ENCODE measurements around the gene MUC4.

- TF ChIP-seq, protein P1, sequence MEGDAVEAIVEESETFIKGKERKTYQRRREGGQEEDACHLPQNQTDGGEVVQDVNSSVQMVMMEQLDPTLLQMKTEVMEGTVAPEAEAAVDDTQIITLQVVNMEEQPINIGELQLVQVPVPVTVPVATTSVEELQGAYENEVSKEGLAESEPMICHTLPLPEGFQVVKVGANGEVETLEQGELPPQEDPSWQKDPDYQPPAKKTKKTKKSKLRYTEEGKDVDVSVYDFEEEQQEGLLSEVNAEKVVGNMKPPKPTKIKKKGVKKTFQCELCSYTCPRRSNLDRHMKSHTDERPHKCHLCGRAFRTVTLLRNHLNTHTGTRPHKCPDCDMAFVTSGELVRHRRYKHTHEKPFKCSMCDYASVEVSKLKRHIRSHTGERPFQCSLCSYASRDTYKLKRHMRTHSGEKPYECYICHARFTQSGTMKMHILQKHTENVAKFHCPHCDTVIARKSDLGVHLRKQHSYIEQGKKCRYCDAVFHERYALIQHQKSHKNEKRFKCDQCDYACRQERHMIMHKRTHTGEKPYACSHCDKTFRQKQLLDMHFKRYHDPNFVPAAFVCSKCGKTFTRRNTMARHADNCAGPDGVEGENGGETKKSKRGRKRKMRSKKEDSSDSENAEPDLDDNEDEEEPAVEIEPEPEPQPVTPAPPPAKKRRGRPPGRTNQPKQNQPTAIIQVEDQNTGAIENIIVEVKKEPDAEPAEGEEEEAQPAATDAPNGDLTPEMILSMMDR (conservative IDR thresholded peaks at IDR 0.05; ENCODE audit: low read depth, low read length) = no peak
- TF ChIP-seq RFX5 (IDR thresholded peaks at IDR 0.05; ENCODE audit: low read depth, low read length) (no peak), SMC3 (IDR thresholded peaks at IDR 0.05; ENCODE audit: low read depth, low read length) (no peak), MAFK (IDR thresholded peaks at IDR 0.05; ENCODE audit: low read depth, low read length) (no peak), POLR2A (IDR thresholded peaks at IDR 0.05; ENCODE audit: low read depth, low read length) (no peak), CHD1 (IDR thresholded peaks at IDR 0.05; ENCODE audit: low read depth, low read length) (no peak)
Observed at GRCh38 chr3:195813916-195814640, 2.3 kb upstream of the MUC4 start.

Measured in IMR-90 (cell line).